GM19328 (cell line): ENCODE measurements around the gene SLC1A4.
"Not testable (repeated sequence)": the region's sequence is repeated elsewhere in the genome, so short reads cannot be mapped to it uniquely, and the experiment has no call there.

ENCODE experiments used
- ATAC-seq: cut with Tn5 transposase; IDR thresholded peaks from one replicate; pipeline ENCODE4 v1.9.1; 2021; ENCODE audit warnings: mild to moderate bottlenecking, moderate library complexity; ENCODE audit not compliant: unreplicated experiment

The SLC1A4 gene

GRCh38 chr2:64963138-64963537 lies 26.1 kb upstream of the SLC1A4 start:
- not testable (repeated sequence) for ATAC-seq

- ATAC-seq, result no peak
Measured at GRCh38 chr2:64963719-64964118, 25.5 kb upstream of the SLC1A4 start.

GRCh38 chr2:64966017-64966416 lies 23.2 kb upstream of the SLC1A4 start:
- no peak for ATAC-seq

- ATAC-seq, result no peak
Measured at GRCh38 chr2:64966839-64967238, 22.4 kb upstream of the SLC1A4 start.

- ATAC-seq, result no peak
Measured at GRCh38 chr2:64967601-64968000, 21.6 kb upstream of the SLC1A4 start.

GRCh38 chr2:64969086-64969485 lies 20.1 kb upstream of the SLC1A4 start:
- not testable (repeated sequence) for ATAC-seq

- ATAC-seq, result no peak
Measured at GRCh38 chr2:64970495-64970894, 18.7 kb upstream of the SLC1A4 start.

GRCh38 chr2:64972426-64972825 lies 16.8 kb upstream of the SLC1A4 start:
- no peak for ATAC-seq

- ATAC-seq, result no peak
Measured at GRCh38 chr2:64972876-64973275, 16.3 kb upstream of the SLC1A4 start.

GRCh38 chr2:64975232-64975821 lies 13.9 kb upstream of the SLC1A4 start:
- ATAC-seq, result no peak

GRCh38 chr2:64976276-64976675 lies 12.9 kb upstream of the SLC1A4 start:
- ATAC-seq, result no peak

GRCh38 chr2:64978514-64979268 lies 10.5 kb upstream of the SLC1A4 start:
- no peak for ATAC-seq

GRCh38 chr2:64979744-64980143 lies 9.5 kb upstream of the SLC1A4 start:
- no peak for ATAC-seq

- no peak for ATAC-seq
Measured at GRCh38 chr2:64980183-64980582, 9.0 kb upstream of the SLC1A4 start.

GRCh38 chr2:64982311-64982857 lies 6.8 kb upstream of the SLC1A4 start:
- peak; percentile 41 for ATAC-seq

- ATAC-seq, result no peak
Measured at GRCh38 chr2:64982932-64983331, 6.3 kb upstream of the SLC1A4 start.

GRCh38 chr2:64985447-64985846 lies 3.8 kb upstream of the SLC1A4 start:
- ATAC-seq, result no peak

GRCh38 chr2:64987001-64987955 lies 1.9 kb upstream of the SLC1A4 start:
- ATAC-seq, result no peak

GRCh38 chr2:64987956-64988419 lies 1.2 kb upstream of the SLC1A4 start:
- no peak for ATAC-seq

- ATAC-seq, result peak; percentile 27
Measured at GRCh38 chr2:64988420-64989125, 626 bp upstream of the SLC1A4 start.
